IMR-90 (cell line): ENCODE data around the gene EPC2.

Experiments used
- CTCF ChIP-seq: conservative IDR thresholded peaks from 2 replicates; pipeline ENCODE4 v1.5.1; 2012; ENCODE audit warnings: mild to moderate bottlenecking, low read depth, low read length, improper control_type of control experiment
- ELK1 ChIP-seq: fragments of 150-350 bp; IDR thresholded peaks from 2 replicates; pipeline ENCODE4 v1.6.1; 2016; ENCODE audit warnings: low read depth, mild to moderate bottlenecking, low read length, moderate library complexity, borderline replicate concordance
- MAFK ChIP-seq: IDR thresholded peaks from 2 replicates; pipeline ENCODE4 v1.6.1; 2012; ENCODE audit warnings: low read depth, low read length, improper control_type of control experiment
- POLR2A ChIP-seq: IDR thresholded peaks from 2 replicates; pipeline ENCODE4 v1.6.1; 2012; ENCODE audit warnings: mild to moderate bottlenecking, low read depth, low read length
- USF2 ChIP-seq: fragments of 150-350 bp; IDR thresholded peaks from 2 replicates; pipeline ENCODE4 v1.6.1; 2017; ENCODE audit warnings: mild to moderate bottlenecking, antibody characterized with exemption, low read length, low read depth

GRCh38 chr2:148599109-148599991 lies 45.2 kb upstream of the EPC2 start:
- TF ChIP-seq CTCF: no peak
- no peak for TF ChIP-seq MAFK
- no peak for TF ChIP-seq POLR2A
- TF ChIP-seq USF2: no peak
- TF ChIP-seq ELK1: no peak
